ENCODE results near the gene MORC1. TPM values are rescaled to one million over a fixed set of nuclear protein-coding genes. Genes with fewer than 3 reads are reported as not detected.

MORC1 gene
- total and polyA plus RNA-seq, 12 donors = not detected

GRCh38 chr3:109131276-109131675 is 13.3 kb upstream of the MORC1 start:
- H3K4me1 ChIP-seq = no peaks in the 10 kb centered on the region
- H3K4me3 ChIP-seq = no peak overlapping the region
- DNase-seq (no peak), ATAC-seq (no peak)
- 76 to 77% methylated on average over 4 of the region's 4 CpGs for WGBS, 2 donors
- H3K27ac ChIP-seq = no peak overlapping the region
- no peaks in the 10 kb centered on the region for H3K9me3 ChIP-seq
- H3K36me3 ChIP-seq = no peaks in the 10 kb centered on the region
- no peak for TF ChIP-seq CTCF (IDR thresholded peaks at IDR 0.05)
- intact Hi-C loops (cut with DNase I) = no loop called here
- H3K27me3 ChIP-seq = peaks cover 0 to 3% (median 0%) of the 10 kb centered on the region in 7 donors

DNA sequence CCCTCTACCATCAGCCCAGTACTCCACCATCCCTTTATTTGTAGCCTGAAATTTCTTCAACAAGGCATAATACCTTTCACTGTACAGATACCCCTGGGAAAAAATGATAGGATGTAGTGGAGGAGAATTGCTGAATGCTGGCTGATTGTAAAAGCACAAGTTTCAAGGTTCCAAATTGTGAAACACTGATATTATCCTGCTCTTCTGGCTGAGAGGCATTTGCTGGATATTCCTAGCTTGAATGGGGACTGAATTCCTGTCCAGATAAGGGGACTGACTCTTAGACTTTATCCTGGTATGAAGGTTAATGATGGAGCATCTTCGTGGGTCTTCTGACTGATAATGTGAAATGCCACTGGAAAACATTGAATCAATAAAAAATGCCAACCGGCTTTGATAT is 9.6 kb upstream of the MORC1 start:
- H3K4me1 ChIP-seq = no peaks in the 10 kb centered on the region
- WGBS, 2 donors = 77 to 85% methylated on average over 2 of the region's 2 CpGs
- no peak for TF ChIP-seq CTCF (IDR thresholded peaks at IDR 0.05)
- no peaks in the 10 kb centered on the region for H3K36me3 ChIP-seq
- no peak for DNase-seq
- ATAC-seq = no peak
- intact Hi-C loops (cut with DNase I) = no loop called here
- no peak overlapping the region for H3K4me3 ChIP-seq
- H3K9me3 ChIP-seq = no peaks in the 10 kb centered on the region
- H3K27me3 ChIP-seq = no peaks in the 10 kb centered on the region
- H3K27ac ChIP-seq = no peak overlapping the region

- ATAC-seq (no peak), DNase-seq (no peak)
- Histone ChIP-seq H3K4me3 (no peak overlapping the region), H3K27me3 (no peaks in the 10 kb centered on the region), H3K9me3 (no peaks in the 10 kb centered on the region), H3K4me1 (no peaks in the 10 kb centered on the region), H3K27ac (no peak overlapping the region), H3K36me3 (no peaks in the 10 kb centered on the region)
- no peak for TF ChIP-seq CTCF (IDR thresholded peaks at IDR 0.05)
- intact Hi-C loops (cut with DNase I) = no loop called here
These were observed 8.0 kb upstream of the MORC1 start for GRCh38 chr3:109125902-109126301.

DNA sequence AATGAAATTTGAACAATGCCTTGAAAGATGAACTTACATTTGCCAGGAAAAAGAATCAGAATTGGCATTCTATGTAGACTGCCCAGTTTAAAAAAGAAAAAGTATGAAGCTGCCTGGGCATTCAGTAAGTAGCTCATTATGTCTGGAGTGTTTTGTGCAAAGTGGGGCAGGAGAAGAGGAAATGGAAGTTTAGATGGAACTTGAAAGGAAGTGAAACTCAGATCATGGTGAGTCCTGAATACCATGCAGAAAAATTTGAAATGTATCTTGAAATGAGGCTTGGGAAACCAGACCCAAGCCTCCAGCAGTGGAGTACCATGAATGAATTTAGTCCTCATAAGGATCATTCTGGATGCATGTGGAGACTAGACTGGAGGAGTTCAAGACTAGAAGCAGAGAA is 4.8 kb upstream of the MORC1 start:
- H3K36me3 ChIP-seq = no peaks in the 10 kb centered on the region
- no peak for TF ChIP-seq CTCF (IDR thresholded peaks at IDR 0.05)
- no peak overlapping the region for H3K4me3 ChIP-seq
- DNase-seq (no peak), ATAC-seq (no peak)
- no peaks in the 10 kb centered on the region for H3K27me3 ChIP-seq
- H3K9me3 ChIP-seq = no peaks in the 10 kb centered on the region
- intact Hi-C loops (cut with DNase I) = no loop called here
- no peak overlapping the region for H3K27ac ChIP-seq
- no peaks in the 10 kb centered on the region for H3K4me1 ChIP-seq

GRCh38 chr3:109118584-109118983 is 650 bp upstream of the MORC1 start:
- Histone ChIP-seq H3K36me3 (no peaks in the 10 kb centered on the region), H3K4me1 (no peaks in the 10 kb centered on the region), H3K4me3 (no peak overlapping the region), H3K27me3 (peaks cover 0 to 5% (median 0%) of the 10 kb centered on the region in 7 donors), H3K9me3 (no peaks in the 10 kb centered on the region), H3K27ac (no peak overlapping the region)
- ATAC-seq = no peak
- TF ChIP-seq CTCF (IDR thresholded peaks at IDR 0.05) = no peak
- intact Hi-C loops (cut with DNase I) = no loop called here
- 92 to 95% methylated on average over 7 of the region's 7 CpGs for WGBS, 2 donors
- no peak for DNase-seq
